Astrocyte (in vitro differentiated cells and primary cell): ENCODE results near the gene SGPL1. TPM values are rescaled to one million over a fixed set of nuclear protein-coding genes. Genes with fewer than 3 reads are reported as not detected.
A peak's percentile ranks its signal among the peaks of the same experiment; 100 is the strongest.

Experiments
- DNase-seq: peaks from one replicate; pipeline ENCODE4 v3.0.0-alpha.2; 2010; ENCODE audit warnings: low read depth
- FAIRE-seq: peaks from 2 replicates; lab custom pipeline; 2011; peaks lifted over from hg19 to GRCh38; lab: Jason Lieb, UNC
- H2AFZ ChIP-seq: 2 replicates; pipeline ENCODE4 v1.6.0; 2012; ENCODE audit warnings: low read depth, low read length, inconsistent platforms
- H3K27ac ChIP-seq: 2 replicates; pipeline ENCODE4 v1.5.1; 2011; ENCODE audit warnings: low read depth, low read length, inconsistent platforms
- H3K27me3 ChIP-seq: 2 replicates; pipeline ENCODE4 v1.6.0; 2011; ENCODE audit warnings: low read length, inconsistent platforms; ENCODE audit not compliant: insufficient read depth
- H3K36me3 ChIP-seq: 2 replicates; pipeline ENCODE4 v1.5.1; 2011; ENCODE audit warnings: low read length, inconsistent platforms; ENCODE audit not compliant: insufficient read depth
- H3K4me1 ChIP-seq: 2 replicates; pipeline ENCODE4 v1.5.1; 2011; ENCODE audit warnings: low read length, inconsistent platforms; ENCODE audit not compliant: insufficient read depth
- H3K4me2 ChIP-seq: 2 replicates; pipeline ENCODE4 v1.6.0; 2012; ENCODE audit warnings: low read length, inconsistent platforms
- H3K4me3 ChIP-seq: 2 replicates; pipeline ENCODE4 v1.5.1; 2011; ENCODE audit warnings: low read depth, mild to moderate bottlenecking, low read length, inconsistent platforms; ENCODE audit not compliant: insufficient read depth
- H3K79me2 ChIP-seq: 2 replicates; pipeline ENCODE4 v1.6.0; 2012; ENCODE audit warnings: mild to moderate bottlenecking, low read length, inconsistent platforms; ENCODE audit not compliant: insufficient read depth
- H3K9ac ChIP-seq: 2 replicates; pipeline ENCODE4 v1.6.0; 2012; ENCODE audit warnings: mild to moderate bottlenecking, low read length, inconsistent platforms
- H3K9me3 ChIP-seq: 2 replicates; pipeline ENCODE4 v1.5.1; 2012; ENCODE audit warnings: low read depth, mild to moderate bottlenecking, low read length, inconsistent platforms; ENCODE audit not compliant: insufficient read depth
- H4K20me1 ChIP-seq: 2 replicates; pipeline ENCODE4 v1.6.0; 2012; ENCODE audit warnings: low read length, inconsistent platforms; ENCODE audit not compliant: insufficient read depth
- H3K27ac Mint-ChIP-seq: one replicate; pipeline ENCODE4 v1.8.0; 2021; ENCODE audit warnings: mild to moderate bottlenecking, mixed read lengths; ENCODE audit not compliant: unreplicated experiment
- H3K27me3 Mint-ChIP-seq: one replicate; pipeline ENCODE4 v1.8.0; 2021; ENCODE audit warnings: low read depth, mixed read lengths; ENCODE audit not compliant: unreplicated experiment
- H3K36me3 Mint-ChIP-seq: one replicate; pipeline ENCODE4 v1.8.0; 2021; ENCODE audit warnings: low read depth, mixed read lengths; ENCODE audit not compliant: unreplicated experiment
- H3K4me1 Mint-ChIP-seq: one replicate; pipeline ENCODE4 v1.8.0; 2021; ENCODE audit warnings: low read depth, mixed read lengths; ENCODE audit not compliant: unreplicated experiment
- H3K4me3 Mint-ChIP-seq: one replicate; pipeline ENCODE4 v1.8.0; 2021; ENCODE audit warnings: mild to moderate bottlenecking, moderate library complexity, mixed read lengths; ENCODE audit not compliant: unreplicated experiment
- H3K9me3 Mint-ChIP-seq: one replicate; pipeline ENCODE4 v1.8.0; 2021; ENCODE audit warnings: mild to moderate bottlenecking, mixed read lengths; ENCODE audit not compliant: unreplicated experiment
- CTCF ChIP-seq: IDR thresholded peaks from 2 replicates; pipeline ENCODE4 v1.5.1; 2011; ENCODE audit warnings: low read depth, mild to moderate bottlenecking, inconsistent platforms, low read length, moderate library complexity; ENCODE audit not compliant: insufficient read depth
- EZH2 ChIP-seq: IDR thresholded peaks from 2 replicates; pipeline ENCODE4 v1.6.1; 2012; ENCODE audit warnings: mild to moderate bottlenecking, low read length, inconsistent platforms; ENCODE audit not compliant: insufficient read depth
- total RNA-seq: library from RNA; stranded (reverse); gene quantifications from 2 replicates; pipeline ENCODE4 v1.2.1, GENCODE V29; 2021

The SGPL1 gene
- total RNA-seq, 1 donor from 2014 or later, result 101 TPM

- Histone ChIP-seq H3K4me3 (no peak overlapping the region), H3K27ac (no peak overlapping the region)
Observed at GRCh38 chr10:70810967-70811366, 4.8 kb upstream of the SGPL1 start.

GRCh38 chr10:70811881-70812280 is 3.9 kb upstream of the SGPL1 start:
- no peak for TF ChIP-seq EZH2
- TF ChIP-seq CTCF, result no peak
- FAIRE-seq, result no peak
- H3K4me1 ChIP-seq, result peaks cover 6% of the 10 kb centered on the region
- H4K20me1 ChIP-seq, result peaks cover 5% of the 10 kb centered on the region
- H3K27ac ChIP-seq, result no peak overlapping the region
- Mint-ChIP-seq H3K4me1 (peaks cover 26% of the 10 kb centered on the region), H3K27me3 (peaks cover 3% of the 10 kb centered on the region), H3K27ac (no peak overlapping the region), H3K9me3 (peaks cover 3% of the 10 kb centered on the region), H3K36me3 (peaks cover 2% of the 10 kb centered on the region), H3K4me3 (peak overlapping the region; percentile 51)
- H3K79me2 ChIP-seq, result peaks cover 4% of the 10 kb centered on the region
- H2AFZ ChIP-seq, result no peak overlapping the region
- no peak overlapping the region for H3K4me3 ChIP-seq
- H3K4me2 ChIP-seq, result no peak overlapping the region
- no peak for DNase-seq
- no peaks in the 10 kb centered on the region for H3K27me3 ChIP-seq
- no peaks in the 10 kb centered on the region for H3K36me3 ChIP-seq
- no peak overlapping the region for H3K9ac ChIP-seq
- H3K9me3 ChIP-seq, result no peaks in the 10 kb centered on the region

More at GRCh38 chr10:70810967-70811366, 4.8 kb upstream of the SGPL1 start:
- no peaks in the 10 kb centered on the region for H3K9me3 ChIP-seq
- H3K4me1 Mint-ChIP-seq, result peaks cover 24% of the 10 kb centered on the region
- H3K36me3 ChIP-seq, result no peaks in the 10 kb centered on the region
- TF ChIP-seq EZH2, result no peak
- TF ChIP-seq CTCF, result no peak
- H3K9me3 Mint-ChIP-seq, result no peaks in the 10 kb centered on the region
- no peak overlapping the region for H3K27ac Mint-ChIP-seq
- H3K27me3 ChIP-seq, result no peaks in the 10 kb centered on the region
- peaks cover 2% of the 10 kb centered on the region for H3K36me3 Mint-ChIP-seq
- no peaks in the 10 kb centered on the region for H3K79me2 ChIP-seq
- H3K4me1 ChIP-seq, result peaks cover 3% of the 10 kb centered on the region
- H3K9ac ChIP-seq, result no peak overlapping the region
- DNase-seq, result no peak
- no peak overlapping the region for H3K4me2 ChIP-seq
- H4K20me1 ChIP-seq, result no peaks in the 10 kb centered on the region
- FAIRE-seq, result no peak
- no peak overlapping the region for H2AFZ ChIP-seq
- H3K27me3 Mint-ChIP-seq, result peaks cover 3% of the 10 kb centered on the region
- H3K4me3 Mint-ChIP-seq, result no peak overlapping the region

- no peak for DNase-seq
- no peak overlapping the region for H3K27ac Mint-ChIP-seq
- H3K27me3 Mint-ChIP-seq, result peaks cover 3% of the 10 kb centered on the region
- Histone ChIP-seq H3K79me2 (peaks cover 13% of the 10 kb centered on the region), H3K9ac (no peak overlapping the region), H4K20me1 (peaks cover 11% of the 10 kb centered on the region), H3K4me1 (peaks cover 4% of the 10 kb centered on the region), H3K9me3 (no peaks in the 10 kb centered on the region), H3K36me3 (peaks cover 3% of the 10 kb centered on the region), H3K4me2 (no peak overlapping the region), H3K27me3 (no peaks in the 10 kb centered on the region), H3K27ac (no peak overlapping the region), H2AFZ (no peak overlapping the region), H3K4me3 (no peak overlapping the region)
- H3K9me3 Mint-ChIP-seq, result peaks cover 3% of the 10 kb centered on the region
- FAIRE-seq, result no peak
- H3K4me3 Mint-ChIP-seq, result no peak overlapping the region
- TF ChIP-seq CTCF (no peak), EZH2 (no peak)
- peaks cover 4% of the 10 kb centered on the region for H3K36me3 Mint-ChIP-seq
- peaks cover 30% of the 10 kb centered on the region for H3K4me1 Mint-ChIP-seq
Observed at GRCh38 chr10:70812814-70813213, 2.9 kb upstream of the SGPL1 start.
